ENCODE measurements around the gene CCDC9.
A peak's percentile ranks its signal among the peaks of the same experiment; 100 is the strongest.
"Not testable (repeated sequence)": the region's sequence is repeated elsewhere in the genome, so short reads cannot be mapped to it uniquely, and the experiment has no call there.

The CCDC9 gene

GRCh38 chr19:47261946-47262793 lies 5.8 kb downstream of the CCDC9 start:
- DNase-seq = not testable (repeated sequence)

GRCh38 chr19:47264629-47265028 lies 8.3 kb downstream of the CCDC9 start:
- DNase-seq = no peak

GRCh38 chr19:47266401-47266941 lies 10.1 kb downstream of the CCDC9 start:
- DNase-seq = no peak

- DNase-seq = no peak
Observed at GRCh38 chr19:47267350-47267759, 11.0 kb downstream of the CCDC9 start.

GRCh38 chr19:47268028-47268427 lies 11.7 kb downstream of the CCDC9 start:
- no peak for DNase-seq

- DNase-seq = no peak
Observed at GRCh38 chr19:47269596-47269995, 13.3 kb downstream of the CCDC9 start.

GRCh38 chr19:47270408-47270807 lies 14.1 kb downstream of the CCDC9 start:
- no peak for DNase-seq

GRCh38 chr19:47271949-47272348 lies 15.6 kb downstream of the CCDC9 start:
- DNase-seq = no peak

- no peak for DNase-seq
Observed at GRCh38 chr19:47272448-47273312, 16.4 kb downstream of the CCDC9 start.

GRCh38 chr19:47273313-47274070 lies 17.2 kb downstream of the CCDC9 start:
- DNase-seq = peak; percentile 92

GRCh38 chr19:47274071-47274890 lies 18.0 kb downstream of the CCDC9 start, which contains the start of gene INAFM1:
Gene INAFM1, plus strand, starts transcription at chr19:47274885. Its CDS starts 35 bp downstream, at chr19:47274920.
- DNase-seq = peak; percentile 99

- no peak for DNase-seq
Observed at GRCh38 chr19:47274891-47275761, 18.8 kb downstream of the CCDC9 start.

GRCh38 chr19:47275791-47276461 lies 19.6 kb downstream of the CCDC9 start:
- DNase-seq = no peak

- DNase-seq = not testable (repeated sequence)
Observed at GRCh38 chr19:47276513-47276912, 20.2 kb downstream of the CCDC9 start.

- peak; percentile 67 for DNase-seq
Observed at GRCh38 chr19:47280183-47280797, 24.0 kb downstream of the CCDC9 start.

GRCh38 chr19:47283405-47284059 lies 27.2 kb downstream of the CCDC9 start:
- no peak for DNase-seq

GRCh38 chr19:47284324-47284899 lies 28.1 kb downstream of the CCDC9 start:
- peak; percentile 69 for DNase-seq

- DNase-seq = peak; percentile 90
Observed at GRCh38 chr19:47296036-47296435, 39.7 kb downstream of the CCDC9 start.

GRCh38 chr19:47300867-47301266 lies 44.5 kb downstream of the CCDC9 start:
- DNase-seq = not testable (repeated sequence)

All from activated CD4-positive, alpha-beta T cell treated with anti-CD3 and anti-CD28 coated beads, Interleukin-10, Interleukin-2, amounts not matched to agents 100 ng/mL and 50 ng/mL, durations not matched to agents 16 hours and 8 hours (primary cell).